Measurements from ENCODE around the gene KDM2A. TPM values are rescaled to one million over a fixed set of nuclear protein-coding genes. Genes with fewer than 3 reads are reported as not detected.

The KDM2A gene
- total RNA-seq, 4 donors from 2014 or later: 44.9 to 69.5 (median 51.4) TPM

DNA sequence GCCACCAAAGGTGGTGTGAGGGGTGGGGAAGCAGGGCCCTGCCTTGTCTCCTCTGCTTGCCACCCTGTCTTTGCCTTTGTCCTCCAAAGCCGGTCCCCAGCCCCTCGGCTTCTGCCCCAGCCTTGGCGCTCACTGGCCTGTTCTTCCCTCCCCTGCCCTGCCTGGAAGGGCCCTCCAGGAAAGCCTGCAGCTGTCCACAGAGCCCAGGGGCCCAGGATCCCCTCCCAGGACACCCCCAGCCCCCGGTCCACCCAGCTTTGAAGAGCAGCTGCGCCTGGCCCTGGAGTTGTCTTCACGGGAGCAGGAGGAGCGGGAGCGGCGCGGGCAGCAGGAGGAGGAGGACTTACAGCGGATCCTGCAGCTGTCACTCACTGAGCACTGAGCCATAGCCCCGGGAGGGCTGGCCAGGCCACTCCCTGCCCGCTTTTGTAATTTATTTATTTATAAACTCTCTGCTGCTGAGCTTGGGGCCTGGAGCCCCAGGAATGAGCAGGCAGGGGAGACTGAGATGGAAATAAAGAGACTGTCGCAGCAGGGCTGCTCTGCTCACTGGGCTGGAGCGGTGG is 183.0 kb downstream of the KDM2A start:
- 68% methylated on average over 12 of the region's 15 CpGs for WGBS
- peak overlapping the region in 3 of 4 donors; percentile 79 to 97 (median 91) for H3K4me3 ChIP-seq
- no peak for DNase-seq (ENCODE audit: extremely low spot score)
- peaks cover 28 to 48% (median 40%) of the 10 kb centered on the region in 4 donors for H3K36me3 ChIP-seq
- peaks cover 24 to 42% (median 39%) of the 10 kb centered on the region in 4 donors for H3K4me1 ChIP-seq
- intact Hi-C loops (cut with DNase I): no loop called here
- no peaks in the 10 kb centered on the region for H3K27me3 ChIP-seq
- peak overlapping the region; percentile 74 to 82 (median 76) for H3K27ac ChIP-seq (replicated peaks in 1 of 4)
- no peaks in the 10 kb centered on the region for H3K9me3 ChIP-seq
- TF ChIP-seq EP300 (IDR thresholded peaks at IDR 0.05) (no peak), POLR2A (IDR thresholded peaks at IDR 0.05; ENCODE audit: low read depth) (no peak), POLR2AphosphoS5 (IDR thresholded peaks at IDR 0.05) (no peak)
- TF ChIP-seq, protein P1, sequence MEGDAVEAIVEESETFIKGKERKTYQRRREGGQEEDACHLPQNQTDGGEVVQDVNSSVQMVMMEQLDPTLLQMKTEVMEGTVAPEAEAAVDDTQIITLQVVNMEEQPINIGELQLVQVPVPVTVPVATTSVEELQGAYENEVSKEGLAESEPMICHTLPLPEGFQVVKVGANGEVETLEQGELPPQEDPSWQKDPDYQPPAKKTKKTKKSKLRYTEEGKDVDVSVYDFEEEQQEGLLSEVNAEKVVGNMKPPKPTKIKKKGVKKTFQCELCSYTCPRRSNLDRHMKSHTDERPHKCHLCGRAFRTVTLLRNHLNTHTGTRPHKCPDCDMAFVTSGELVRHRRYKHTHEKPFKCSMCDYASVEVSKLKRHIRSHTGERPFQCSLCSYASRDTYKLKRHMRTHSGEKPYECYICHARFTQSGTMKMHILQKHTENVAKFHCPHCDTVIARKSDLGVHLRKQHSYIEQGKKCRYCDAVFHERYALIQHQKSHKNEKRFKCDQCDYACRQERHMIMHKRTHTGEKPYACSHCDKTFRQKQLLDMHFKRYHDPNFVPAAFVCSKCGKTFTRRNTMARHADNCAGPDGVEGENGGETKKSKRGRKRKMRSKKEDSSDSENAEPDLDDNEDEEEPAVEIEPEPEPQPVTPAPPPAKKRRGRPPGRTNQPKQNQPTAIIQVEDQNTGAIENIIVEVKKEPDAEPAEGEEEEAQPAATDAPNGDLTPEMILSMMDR (IDR thresholded peaks at IDR 0.05): no peak

DNA sequence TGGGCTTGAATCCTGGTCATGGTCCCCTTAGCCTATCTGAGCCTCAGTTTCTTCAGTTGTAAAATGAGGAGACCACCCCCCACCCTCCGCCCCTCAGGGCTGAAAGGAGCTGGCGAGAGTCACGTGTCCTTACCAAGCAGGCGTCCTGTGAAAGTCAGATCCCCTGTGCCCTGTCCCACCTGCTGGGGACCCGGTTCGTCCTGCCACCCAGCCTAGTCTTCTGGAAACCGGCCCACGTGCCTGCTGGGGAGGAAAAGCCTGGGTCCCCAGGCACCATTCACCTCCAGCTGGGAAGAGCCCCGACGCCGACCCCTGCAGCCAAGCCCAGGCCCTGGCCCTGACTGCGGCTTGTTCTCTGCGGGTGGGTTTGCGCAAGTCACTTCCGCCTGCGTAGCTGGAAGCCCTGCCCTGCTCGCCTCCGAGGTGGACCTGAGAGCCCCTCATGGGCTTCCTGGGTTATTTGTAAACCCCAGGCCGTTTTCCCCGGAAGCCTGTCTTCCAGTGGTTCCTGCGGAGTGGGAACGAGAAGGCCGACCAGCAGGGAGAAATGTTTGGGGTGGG is 183.6 kb downstream of the KDM2A start:
- no peak for DNase-seq (ENCODE audit: extremely low spot score)
- Histone ChIP-seq H3K27me3 (no peaks in the 10 kb centered on the region), H3K4me3 (peak overlapping the region; percentile 79 to 97 (median 88)), H3K27ac (replicated peaks in 1 of 4) (peak overlapping the region; percentile 74 to 82 (median 76)), H3K9me3 (no peaks in the 10 kb centered on the region), H3K4me1 (peaks cover 24 to 42% (median 39%) of the 10 kb centered on the region in 4 donors), H3K36me3 (peaks cover 28 to 51% (median 40%) of the 10 kb centered on the region in 4 donors)
- intact Hi-C loops (cut with DNase I): no loop called here
- TF ChIP-seq EP300 (IDR thresholded peaks at IDR 0.05) (no peak), POLR2AphosphoS5 (IDR thresholded peaks at IDR 0.05) (no peak), POLR2A (IDR thresholded peaks at IDR 0.05; ENCODE audit: low read depth) (no peak)
- TF ChIP-seq, protein P1 (IDR thresholded peaks at IDR 0.05): no peak
- no CpG with 5 or more reads among the region's 23 CpGs for WGBS

DNA sequence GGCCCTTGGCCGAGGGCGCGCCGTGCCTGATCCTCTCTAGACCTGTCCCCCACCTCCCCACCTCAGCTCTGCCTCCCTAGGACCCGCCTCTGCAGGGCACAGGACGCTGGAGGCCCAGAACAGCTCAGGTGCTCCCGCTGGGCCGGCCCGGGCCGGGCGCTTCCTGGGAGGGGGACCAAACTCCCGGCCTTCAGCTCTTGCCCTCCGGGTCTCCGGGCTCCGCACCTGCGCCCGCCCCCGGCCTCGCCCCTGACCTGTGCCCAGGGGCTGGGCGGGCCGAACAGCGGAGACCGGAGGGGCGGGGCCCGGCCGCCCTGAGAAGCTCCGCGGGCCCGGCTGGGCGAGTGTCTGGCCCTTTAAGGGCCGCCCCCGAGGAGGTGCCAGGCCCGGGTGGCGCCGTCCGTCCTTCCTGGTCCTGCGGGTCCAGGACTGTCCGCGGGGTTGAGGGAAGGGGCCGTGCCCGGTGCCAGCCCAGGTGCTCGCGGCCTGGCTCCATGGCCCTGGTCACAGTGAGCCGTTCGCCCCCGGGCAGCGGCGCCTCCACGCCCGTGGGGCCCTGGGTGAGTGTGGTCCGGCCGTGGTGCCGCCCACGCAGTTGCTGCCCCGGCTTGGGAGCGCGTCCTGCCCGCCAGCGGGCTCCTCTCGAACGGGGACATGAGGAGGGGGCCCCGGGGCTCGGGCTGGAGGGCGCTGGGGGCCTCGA is 184.2 kb downstream of the KDM2A start, which contains the start of gene SSH3:
SSH3 (plus strand) TSS at position 399 of the 703 bp plus-strand sequence; CDS start at position 495, 96 bp downstream.
- Histone ChIP-seq H3K4me1 (peaks cover 24 to 42% (median 39%) of the 10 kb centered on the region in 4 donors), H3K27me3 (no peaks in the 10 kb centered on the region), H3K27ac (replicated peaks in 1 of 4) (peak within 1 kb of the TSS; percentile 74 to 82 (median 76)), H3K9me3 (no peaks in the 10 kb centered on the region), H3K4me3 (peak within 1 kb of the TSS; percentile 79 to 97 (median 88)), H3K36me3 (peaks cover 28 to 53% (median 45%) of the 10 kb centered on the region in 4 donors)
- WGBS: 0% methylated on average over 4 of the region's 65 CpGs
- TF ChIP-seq POLR2A (IDR thresholded peaks at IDR 0.05; ENCODE audit: low read depth) (peak; percentile 3), POLR2AphosphoS5 (IDR thresholded peaks at IDR 0.05) (peak; percentile 16 to 69), EP300 (IDR thresholded peaks at IDR 0.05) (no peak)
- TF ChIP-seq, protein P1 (IDR thresholded peaks at IDR 0.05): no peak
- intact Hi-C loops (cut with DNase I): no loop called here
- no peak for DNase-seq (ENCODE audit: extremely low spot score)

DNA sequence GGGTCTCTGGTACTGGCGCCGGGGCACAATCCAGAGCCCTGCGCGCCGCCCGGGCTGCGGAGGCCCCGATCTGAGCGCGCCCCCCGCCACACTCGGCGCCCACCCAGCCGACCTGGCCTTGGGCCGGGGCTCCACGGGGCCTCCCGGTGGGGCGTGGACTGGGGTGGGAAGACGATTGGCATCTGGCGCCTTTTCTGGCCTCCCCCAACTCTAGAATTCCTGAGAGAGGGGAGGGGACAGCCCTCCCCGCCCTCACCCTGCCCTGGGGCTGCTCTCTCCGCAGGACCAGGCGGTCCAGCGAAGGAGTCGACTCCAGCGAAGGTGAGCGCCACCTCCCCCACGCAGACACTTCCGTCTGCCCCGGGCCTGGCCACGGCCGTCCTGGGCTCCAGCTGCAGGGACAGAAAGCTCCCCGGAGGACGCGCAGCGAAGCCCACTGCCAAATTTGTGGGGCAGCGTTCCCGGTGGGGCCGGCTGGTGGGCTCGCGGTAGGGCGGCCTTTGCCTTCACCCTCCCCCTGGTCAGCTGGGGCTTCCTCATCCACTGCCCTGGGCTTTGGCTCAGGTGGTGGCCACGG is 184.9 kb downstream of the KDM2A start:
- peak overlapping the region; percentile 74 to 82 (median 76) for H3K27ac ChIP-seq (replicated peaks in 1 of 4)
- intact Hi-C loops (cut with DNase I): no loop called here
- DNase-seq (ENCODE audit: extremely low spot score): no peak
- peaks cover 24 to 42% (median 39%) of the 10 kb centered on the region in 4 donors for H3K4me1 ChIP-seq
- H3K36me3 ChIP-seq: peaks cover 28 to 54% (median 46%) of the 10 kb centered on the region in 4 donors
- peak overlapping the region; percentile 79 to 97 (median 88) for H3K4me3 ChIP-seq
- TF ChIP-seq POLR2AphosphoS5 (IDR thresholded peaks at IDR 0.05) (no peak), EP300 (IDR thresholded peaks at IDR 0.05) (no peak), POLR2A (IDR thresholded peaks at IDR 0.05; ENCODE audit: low read depth) (no peak)
- TF ChIP-seq, protein P1 (IDR thresholded peaks at IDR 0.05): no peak
- 9% methylated on average over 20 of the region's 43 CpGs for WGBS
- no peaks in the 10 kb centered on the region for H3K27me3 ChIP-seq
- no peaks in the 10 kb centered on the region for H3K9me3 ChIP-seq
